Activated naive CD4-positive, alpha-beta T cell treated with anti-CD3 and anti-CD28 coated beads for 36 hours (primary cell): ENCODE measurements around the gene MET. TPM values are rescaled to one million over a fixed set of nuclear protein-coding genes. Genes with fewer than 3 reads are reported as not detected.
"Not testable (repeated sequence)": the region's sequence is repeated elsewhere in the genome, so short reads cannot be mapped to it uniquely, and the experiment has no call there.

Source experiments
- CTCF ChIA-PET: fragments of 350-600 bp; sonication (Branson Sonifier 250); formaldehyde crosslinking; loops from one replicate; lab custom pipeline; 2021; ENCODE audit warnings: antibody characterized with exemption; lab: Charles Lee
- DNase-seq: peaks from one replicate; pipeline ENCODE4 v3.0.0-alpha.2; 2020
- H3K27ac Mint-ChIP-seq: one replicate; pipeline ENCODE4 v1.8.0; 2021; ENCODE audit warnings: mild to moderate bottlenecking, mixed read lengths
- H3K27me3 Mint-ChIP-seq: one replicate; pipeline ENCODE4 v1.8.0; 2021; ENCODE audit warnings: low read depth, mixed read lengths
- H3K36me3 Mint-ChIP-seq: one replicate; pipeline ENCODE4 v1.8.0; 2021; ENCODE audit warnings: low read depth, mixed read lengths
- H3K4me1 Mint-ChIP-seq: one replicate; pipeline ENCODE4 v1.8.0; 2021; ENCODE audit warnings: low read depth, mixed read lengths
- H3K4me3 Mint-ChIP-seq: one replicate; pipeline ENCODE4 v1.8.0; 2021; ENCODE audit warnings: mild to moderate bottlenecking, moderate library complexity, mixed read lengths
- H3K9me3 Mint-ChIP-seq: one replicate; pipeline ENCODE4 v1.8.0; 2021; ENCODE audit warnings: mixed read lengths
- intact Hi-C: fragments of 100-400 bp; cut with micrococcal nuclease; formaldehyde crosslinking; loops from one replicate; pipeline ENCODE4 v1.15.1; 2023
- total RNA-seq, 2 experiments: library from RNA; stranded (reverse); gene quantifications; one replicate each; pipeline ENCODE4 v1.2.3, GENCODE V29; 2021

MET gene
- total RNA-seq, 2 experiments from 2014 or later, result 0.42 to 0.52 TPM

- Mint-ChIP-seq H3K36me3 (no peaks in the 10 kb centered on the region), H3K4me1 (no peaks in the 10 kb centered on the region), H3K27ac (no peak overlapping the region), H3K27me3 (peaks cover 10% of the 10 kb centered on the region), H3K4me3 (no peak overlapping the region), H3K9me3 (peaks cover 7% of the 10 kb centered on the region)
- DNase-seq, result no peak
- CTCF ChIA-PET, result interaction anchor here (0.7 kb wide), 1 partner anchor 33 kb away, joined by 3 read pairs; no protein-coding TSS in a partner anchor
- intact Hi-C loops, result no loop called here
Observed at GRCh38 chr7:116753130-116753529, 81.1 kb downstream of the MET start.

- Mint-ChIP-seq H3K4me3 (no peak overlapping the region), H3K36me3 (no peaks in the 10 kb centered on the region), H3K4me1 (no peaks in the 10 kb centered on the region), H3K27me3 (peaks cover 10% of the 10 kb centered on the region), H3K9me3 (peaks cover 3% of the 10 kb centered on the region), H3K27ac (no peak overlapping the region)
- intact Hi-C loops, result no loop called here
- CTCF ChIA-PET, result interaction anchor here (1.1 kb wide), 1 partner anchor 17 kb away, joined by 3 read pairs; no protein-coding TSS in a partner anchor
- DNase-seq, result no peak
Observed at GRCh38 chr7:116754186-116754585, 82.2 kb downstream of the MET start.

- H3K9me3 Mint-ChIP-seq, result no peaks in the 10 kb centered on the region
- CTCF ChIA-PET, result interaction anchor here (0.7 kb wide), 1 partner anchor 148 kb away, joined by 6 read pairs; no protein-coding TSS in a partner anchor
- intact Hi-C loops, result no loop called here
- DNase-seq, result no peak
- no peak overlapping the region for H3K27ac Mint-ChIP-seq
- no peaks in the 10 kb centered on the region for H3K36me3 Mint-ChIP-seq
- H3K4me3 Mint-ChIP-seq, result no peak overlapping the region
- no peaks in the 10 kb centered on the region for H3K4me1 Mint-ChIP-seq
- H3K27me3 Mint-ChIP-seq, result peaks cover 12% of the 10 kb centered on the region
Observed at GRCh38 chr7:116757283-116757682, 85.3 kb downstream of the MET start.

GRCh38 chr7:116759642-116760041, 87.6 kb downstream of the MET start:
- CTCF ChIA-PET, result not testable (repeated sequence)
- H3K27me3 Mint-ChIP-seq, result peaks cover 14% of the 10 kb centered on the region

GRCh38 chr7:116762971-116763370, 91.0 kb downstream of the MET start:
- peaks cover 16% of the 10 kb centered on the region for H3K27me3 Mint-ChIP-seq
- no peak overlapping the region for H3K4me3 Mint-ChIP-seq
- CTCF ChIA-PET, result interaction anchor here (1.1 to 1.7 kb wide), 2 partner anchors 18 to 177 kb away, joined by 3 to 5 read pairs; no protein-coding TSS in a partner anchor
- no peak overlapping the region for H3K27ac Mint-ChIP-seq
- intact Hi-C loops, result no loop called here
- no peaks in the 10 kb centered on the region for H3K4me1 Mint-ChIP-seq
- no peaks in the 10 kb centered on the region for H3K36me3 Mint-ChIP-seq
- H3K9me3 Mint-ChIP-seq, result no peaks in the 10 kb centered on the region
- no peak for DNase-seq

More at GRCh38 chr7:116759642-116760041, 87.6 kb downstream of the MET start:
- DNase-seq, H3K4me1 Mint-ChIP-seq, H3K9me3 Mint-ChIP-seq, intact Hi-C loops, H3K27ac Mint-ChIP-seq, H3K4me3 Mint-ChIP-seq, H3K36me3 Mint-ChIP-seq: not testable (repeated sequence)

- CTCF ChIA-PET, result interaction anchor here (0.8 to 1.7 kb wide), 2 partner anchors 12 to 17 kb away, joined by 5 read pairs; no protein-coding TSS in a partner anchor
- Mint-ChIP-seq H3K27me3 (peaks cover 16% of the 10 kb centered on the region), H3K4me3 (no peak overlapping the region), H3K9me3 (no peaks in the 10 kb centered on the region), H3K27ac (no peak overlapping the region), H3K4me1 (no peaks in the 10 kb centered on the region), H3K36me3 (no peaks in the 10 kb centered on the region)
- no peak for DNase-seq
- intact Hi-C loops, result no loop called here
Observed at GRCh38 chr7:116763647-116764046, 91.7 kb downstream of the MET start.

- peaks cover 14% of the 10 kb centered on the region for H3K27me3 Mint-ChIP-seq
- H3K27ac Mint-ChIP-seq, result no peak overlapping the region
- CTCF ChIA-PET, result no interaction called here
- H3K4me3 Mint-ChIP-seq, result no peak overlapping the region
- H3K9me3 Mint-ChIP-seq, result no peaks in the 10 kb centered on the region
- DNase-seq, result no peak
- intact Hi-C loops, result no loop called here
- H3K36me3 Mint-ChIP-seq, result no peaks in the 10 kb centered on the region
- H3K4me1 Mint-ChIP-seq, result no peaks in the 10 kb centered on the region
Observed at GRCh38 chr7:116766881-116767280, 94.9 kb downstream of the MET start.

- Mint-ChIP-seq H3K27me3 (peaks cover 24% of the 10 kb centered on the region), H3K36me3 (no peaks in the 10 kb centered on the region), H3K27ac (no peak overlapping the region), H3K9me3 (no peaks in the 10 kb centered on the region), H3K4me3 (no peak overlapping the region), H3K4me1 (no peaks in the 10 kb centered on the region)
- intact Hi-C loops, result no loop called here
- DNase-seq, result no peak
- CTCF ChIA-PET, result no interaction called here
Observed at GRCh38 chr7:116769546-116769945, 97.5 kb downstream of the MET start.

- Mint-ChIP-seq H3K27me3 (peaks cover 26% of the 10 kb centered on the region), H3K4me3 (no peak overlapping the region), H3K27ac (no peak overlapping the region), H3K36me3 (no peaks in the 10 kb centered on the region), H3K4me1 (no peaks in the 10 kb centered on the region), H3K9me3 (no peaks in the 10 kb centered on the region)
- CTCF ChIA-PET, result no interaction called here
- no peak for DNase-seq
- intact Hi-C loops, result no loop called here
Observed at GRCh38 chr7:116770941-116771340, 98.9 kb downstream of the MET start.

GRCh38 chr7:116771640-116772039, 99.6 kb downstream of the MET start:
- Mint-ChIP-seq H3K4me3 (no peak overlapping the region), H3K27ac (no peak overlapping the region), H3K4me1 (peaks cover 2% of the 10 kb centered on the region), H3K27me3 (peaks cover 24% of the 10 kb centered on the region), H3K36me3 (no peaks in the 10 kb centered on the region), H3K9me3 (no peaks in the 10 kb centered on the region)
- DNase-seq, result no peak
- CTCF ChIA-PET, result interaction anchor here (0.6 kb wide), 1 partner anchor 15 kb away, joined by 3 read pairs; no protein-coding TSS in a partner anchor
- intact Hi-C loops, result no loop called here

- Mint-ChIP-seq H3K4me3 (no peak overlapping the region), H3K4me1 (peaks cover 3% of the 10 kb centered on the region), H3K9me3 (no peaks in the 10 kb centered on the region), H3K27ac (no peak overlapping the region), H3K27me3 (peaks cover 24% of the 10 kb centered on the region), H3K36me3 (no peaks in the 10 kb centered on the region)
- CTCF ChIA-PET, result no interaction called here
- intact Hi-C loops, result no loop called here
- no peak for DNase-seq
Observed at GRCh38 chr7:116772423-116772863, 100.4 kb downstream of the MET start.

- peaks cover 24% of the 10 kb centered on the region for H3K27me3 Mint-ChIP-seq
- H3K36me3 Mint-ChIP-seq, result no peaks in the 10 kb centered on the region
- H3K4me3 Mint-ChIP-seq, result no peak overlapping the region
- intact Hi-C loops, result no loop called here
- DNase-seq, result no peak
- H3K27ac Mint-ChIP-seq, result no peak overlapping the region
- CTCF ChIA-PET, result no interaction called here
- no peaks in the 10 kb centered on the region for H3K9me3 Mint-ChIP-seq
- H3K4me1 Mint-ChIP-seq, result peaks cover 7% of the 10 kb centered on the region
Observed at GRCh38 chr7:116772926-116773749, 101.1 kb downstream of the MET start.
